ENCODE measurements around the gene ZNF556. TPM values are rescaled to one million over a fixed set of nuclear protein-coding genes. Genes with fewer than 3 reads are reported as not detected.

Gene ZNF556
- total RNA-seq, 1 donor = 0.86 TPM

DNA sequence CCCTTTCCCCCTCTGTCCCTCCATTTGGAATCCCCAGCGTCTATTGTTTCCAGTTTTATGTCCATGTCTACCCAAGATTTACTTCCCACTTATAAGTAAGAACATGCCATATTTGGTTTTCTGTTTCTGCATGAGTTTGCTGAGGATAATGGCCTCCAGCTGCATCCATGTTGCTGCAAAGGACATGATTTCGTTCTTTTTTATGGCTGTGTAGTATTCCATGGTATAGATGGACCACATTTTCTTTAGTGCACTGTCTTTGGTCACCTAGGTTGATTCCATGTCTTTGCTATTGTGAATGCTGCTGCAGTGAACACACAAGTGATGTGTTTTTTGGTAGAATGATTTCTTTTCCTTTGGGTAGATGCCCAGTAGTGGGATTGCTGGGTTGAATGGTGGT lies 22.0 kb upstream of the ZNF556 start:
- H3K4me3 ChIP-seq (ENCODE audit: low read depth, low read length) = no peak overlapping the region
- TF ChIP-seq, protein P1, sequence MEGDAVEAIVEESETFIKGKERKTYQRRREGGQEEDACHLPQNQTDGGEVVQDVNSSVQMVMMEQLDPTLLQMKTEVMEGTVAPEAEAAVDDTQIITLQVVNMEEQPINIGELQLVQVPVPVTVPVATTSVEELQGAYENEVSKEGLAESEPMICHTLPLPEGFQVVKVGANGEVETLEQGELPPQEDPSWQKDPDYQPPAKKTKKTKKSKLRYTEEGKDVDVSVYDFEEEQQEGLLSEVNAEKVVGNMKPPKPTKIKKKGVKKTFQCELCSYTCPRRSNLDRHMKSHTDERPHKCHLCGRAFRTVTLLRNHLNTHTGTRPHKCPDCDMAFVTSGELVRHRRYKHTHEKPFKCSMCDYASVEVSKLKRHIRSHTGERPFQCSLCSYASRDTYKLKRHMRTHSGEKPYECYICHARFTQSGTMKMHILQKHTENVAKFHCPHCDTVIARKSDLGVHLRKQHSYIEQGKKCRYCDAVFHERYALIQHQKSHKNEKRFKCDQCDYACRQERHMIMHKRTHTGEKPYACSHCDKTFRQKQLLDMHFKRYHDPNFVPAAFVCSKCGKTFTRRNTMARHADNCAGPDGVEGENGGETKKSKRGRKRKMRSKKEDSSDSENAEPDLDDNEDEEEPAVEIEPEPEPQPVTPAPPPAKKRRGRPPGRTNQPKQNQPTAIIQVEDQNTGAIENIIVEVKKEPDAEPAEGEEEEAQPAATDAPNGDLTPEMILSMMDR (IDR thresholded peaks at IDR 0.05; ENCODE audit: insufficient read depth, low read depth, low read length) = no peak
- no peak for DNase-seq (ENCODE audit: low read depth)

DNA sequence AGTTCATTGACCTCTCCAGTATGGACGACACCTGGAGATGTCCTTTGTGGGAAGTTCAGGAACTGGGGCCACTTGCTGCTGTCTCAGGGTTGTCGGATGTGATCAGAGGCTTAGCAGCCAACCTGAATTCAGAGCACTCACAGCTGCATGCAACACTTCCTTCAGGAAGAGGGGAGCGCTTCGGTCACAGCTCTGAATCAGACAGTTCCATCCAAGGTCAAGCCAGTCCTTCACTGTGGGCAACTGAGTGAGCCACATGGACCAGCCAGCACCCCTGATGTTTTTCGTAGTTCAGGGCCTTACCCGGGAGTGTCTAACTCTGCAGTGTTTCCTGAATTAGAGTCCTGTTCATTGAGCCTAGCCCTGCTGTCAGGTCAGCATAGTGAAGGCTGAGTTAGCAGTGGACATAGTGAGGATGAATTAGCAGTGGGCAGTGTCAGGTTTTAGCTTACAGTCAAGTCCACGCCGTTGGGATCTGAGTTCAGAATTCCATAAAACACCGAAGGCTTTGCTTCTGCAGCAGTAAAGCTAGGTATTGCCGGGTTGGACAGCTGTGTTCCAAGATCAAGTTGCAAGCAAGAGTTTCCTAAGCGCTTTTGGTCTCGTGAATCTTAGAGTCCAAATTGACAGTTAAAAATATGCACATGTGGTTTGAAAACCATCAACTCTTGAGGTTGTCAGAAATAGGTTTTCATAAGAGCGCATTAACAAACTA lies 20.8 kb upstream of the ZNF556 start:
- TF ChIP-seq, protein P1 (IDR thresholded peaks at IDR 0.05; ENCODE audit: insufficient read depth, low read depth, low read length) = no peak
- peak; percentile 75 for DNase-seq (ENCODE audit: low read depth)

DNA sequence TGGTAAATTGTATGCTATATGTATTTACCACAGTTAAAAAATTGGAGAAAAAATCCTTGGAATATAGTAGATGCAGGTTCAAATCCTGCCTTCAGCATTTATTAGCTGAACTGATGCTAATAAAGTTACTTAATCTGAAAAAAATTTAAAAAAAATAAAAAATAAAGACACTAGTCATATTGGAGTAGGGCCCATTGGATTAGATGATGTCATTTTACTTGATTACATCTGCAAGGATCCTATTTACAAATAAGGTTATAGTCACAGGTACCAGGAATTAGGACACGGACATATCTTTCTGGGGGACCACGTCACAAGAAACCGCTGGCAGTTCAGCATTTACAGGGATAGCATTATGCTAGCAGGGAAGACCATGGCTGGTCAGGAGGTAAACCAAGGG lies 19.6 kb upstream of the ZNF556 start:
- DNase-seq (ENCODE audit: low read depth) = no peak
- no peak overlapping the region for H3K4me3 ChIP-seq (ENCODE audit: low read depth, low read length)
- TF ChIP-seq, protein P1 (IDR thresholded peaks at IDR 0.05; ENCODE audit: insufficient read depth, low read depth, low read length) = no peak

More for the DNA sequence above, 20.8 kb upstream of the ZNF556 start:
- H3K4me3 ChIP-seq (ENCODE audit: low read depth, low read length) = no peak overlapping the region

DNA sequence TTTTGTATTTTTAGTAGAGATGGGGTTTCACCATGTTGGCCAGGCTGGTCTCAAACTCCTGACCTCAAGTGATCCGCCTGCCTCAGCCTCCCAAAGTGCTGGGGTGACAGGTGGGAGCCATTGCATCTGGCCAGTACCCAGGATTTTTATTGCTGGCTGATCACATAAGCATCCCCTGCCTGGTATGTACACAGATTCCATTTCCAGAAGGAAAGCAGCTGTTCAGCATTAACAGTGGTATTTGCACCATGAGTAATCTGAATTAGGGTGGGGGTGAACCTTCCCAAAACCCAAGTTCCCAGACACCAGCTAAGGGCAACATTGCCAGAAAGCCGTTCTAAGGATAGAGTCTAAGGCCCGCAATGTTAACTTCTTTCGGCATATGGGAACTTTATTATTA lies 18.5 kb upstream of the ZNF556 start:
- no peak overlapping the region for H3K4me3 ChIP-seq (ENCODE audit: low read depth, low read length)
- peak; percentile 86 for DNase-seq (ENCODE audit: low read depth)

DNA sequence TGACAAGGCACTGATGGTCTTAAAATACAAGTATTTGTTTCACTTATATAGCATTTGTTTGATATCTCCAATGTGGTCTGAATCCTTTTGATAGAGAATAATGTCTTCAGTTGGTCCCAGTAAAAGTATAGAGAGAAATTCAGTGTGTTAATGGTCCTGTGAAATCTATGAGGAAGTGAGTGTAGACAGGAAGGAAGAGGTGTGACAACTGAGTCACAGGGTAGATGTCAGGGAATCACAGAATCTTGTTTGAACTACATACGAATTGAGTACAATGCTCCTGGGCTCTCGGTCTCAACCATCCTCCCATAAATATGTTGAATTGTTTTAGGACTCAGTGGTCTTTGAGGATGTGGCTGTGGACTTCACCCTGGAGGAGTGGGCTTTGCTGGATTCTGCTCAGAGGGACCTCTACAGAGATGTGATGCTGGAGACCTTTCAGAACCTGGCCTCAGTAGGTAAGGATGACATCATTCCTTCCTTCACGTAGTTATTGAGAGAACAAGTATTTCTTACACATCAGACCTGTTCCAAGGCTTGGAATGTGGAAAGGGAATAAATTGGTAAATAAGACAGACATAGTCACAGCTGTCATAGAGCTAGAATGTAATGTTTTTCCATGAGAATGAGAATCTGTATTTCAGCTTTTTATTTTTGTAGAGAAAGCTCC lies 16.7 kb upstream of the ZNF556 start:
- DNase-seq (ENCODE audit: low read depth) = no peak
- H3K4me3 ChIP-seq (ENCODE audit: low read depth, low read length) = no peak overlapping the region
- TF ChIP-seq, protein P1 (IDR thresholded peaks at IDR 0.05; ENCODE audit: insufficient read depth, low read depth, low read length) = no peak

More for the DNA sequence above, 18.5 kb upstream of the ZNF556 start:
- TF ChIP-seq, protein P1 (IDR thresholded peaks at IDR 0.05; ENCODE audit: insufficient read depth, low read depth, low read length) = no peak

DNA sequence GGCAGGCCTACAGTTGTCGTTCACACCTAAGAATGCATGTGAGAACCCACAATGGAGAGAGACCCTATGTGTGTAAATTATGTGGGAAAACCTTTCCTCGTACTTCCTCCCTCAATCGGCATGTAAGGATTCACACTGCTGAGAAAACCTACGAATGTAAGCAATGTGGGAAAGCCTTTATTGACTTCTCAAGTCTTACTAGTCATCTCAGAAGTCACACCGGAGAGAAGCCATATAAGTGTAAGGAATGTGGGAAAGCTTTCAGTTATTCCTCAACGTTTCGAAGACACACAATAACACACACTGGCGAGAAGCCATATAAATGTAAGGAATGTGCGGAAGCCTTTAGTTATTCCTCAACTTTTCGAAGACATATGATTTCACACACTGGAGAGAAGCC lies 14.5 kb upstream of the ZNF556 start:
- TF ChIP-seq, protein P1 (IDR thresholded peaks at IDR 0.05; ENCODE audit: insufficient read depth, low read depth, low read length) = no peak
- no peak for DNase-seq (ENCODE audit: low read depth)
- H3K4me3 ChIP-seq (ENCODE audit: low read depth, low read length) = no peak overlapping the region

Data from fibroblast of villous mesenchyme (primary cell).